ENCODE data around the gene CCDC24.

DNA sequence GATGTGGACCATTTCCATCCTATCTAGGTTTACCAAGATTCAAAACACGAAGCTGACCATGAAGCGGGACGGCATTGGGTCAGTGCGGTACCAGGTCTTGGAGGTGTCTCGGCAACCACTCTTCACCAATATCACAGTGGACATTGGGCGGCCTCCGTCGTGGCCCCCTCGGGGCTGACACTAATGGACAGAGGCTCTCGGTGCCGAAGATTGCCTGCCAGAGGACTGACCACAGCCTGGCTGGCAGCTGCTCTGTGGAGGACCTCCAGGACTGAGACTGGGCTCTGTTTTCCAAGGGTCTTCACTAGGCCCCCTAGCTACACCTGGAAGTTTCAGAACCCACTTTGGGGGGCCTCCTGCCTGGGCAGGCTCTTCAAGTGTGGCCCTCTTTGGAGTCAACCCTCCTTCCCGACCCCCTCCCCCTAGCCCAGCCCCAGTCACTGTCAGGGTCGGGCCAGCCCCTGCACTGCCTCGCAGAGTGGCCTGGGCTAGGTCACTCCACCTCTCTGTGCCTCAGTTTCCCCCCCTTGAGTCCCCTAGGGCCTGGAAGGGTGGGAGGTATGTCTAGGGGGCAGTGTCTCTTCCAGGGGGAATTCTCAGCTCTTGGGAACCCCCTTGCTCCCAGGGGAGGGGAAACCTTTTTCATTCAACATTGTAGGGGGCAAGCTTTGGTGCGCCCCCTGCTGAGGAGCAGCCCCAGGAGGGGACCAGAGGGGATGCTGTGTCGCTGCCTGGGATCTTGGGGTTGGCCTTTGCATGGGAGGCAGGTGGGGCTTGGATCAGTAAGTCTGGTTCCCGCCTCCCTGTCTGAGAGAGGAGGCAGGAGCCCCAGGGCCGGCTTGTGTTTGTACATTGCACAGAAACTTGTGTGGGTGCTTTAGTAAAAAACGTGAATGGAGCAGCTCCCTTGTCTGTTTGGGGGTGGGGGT, 864 bp upstream of the CCDC24 start:
- TF ChIP-seq, protein P1, sequence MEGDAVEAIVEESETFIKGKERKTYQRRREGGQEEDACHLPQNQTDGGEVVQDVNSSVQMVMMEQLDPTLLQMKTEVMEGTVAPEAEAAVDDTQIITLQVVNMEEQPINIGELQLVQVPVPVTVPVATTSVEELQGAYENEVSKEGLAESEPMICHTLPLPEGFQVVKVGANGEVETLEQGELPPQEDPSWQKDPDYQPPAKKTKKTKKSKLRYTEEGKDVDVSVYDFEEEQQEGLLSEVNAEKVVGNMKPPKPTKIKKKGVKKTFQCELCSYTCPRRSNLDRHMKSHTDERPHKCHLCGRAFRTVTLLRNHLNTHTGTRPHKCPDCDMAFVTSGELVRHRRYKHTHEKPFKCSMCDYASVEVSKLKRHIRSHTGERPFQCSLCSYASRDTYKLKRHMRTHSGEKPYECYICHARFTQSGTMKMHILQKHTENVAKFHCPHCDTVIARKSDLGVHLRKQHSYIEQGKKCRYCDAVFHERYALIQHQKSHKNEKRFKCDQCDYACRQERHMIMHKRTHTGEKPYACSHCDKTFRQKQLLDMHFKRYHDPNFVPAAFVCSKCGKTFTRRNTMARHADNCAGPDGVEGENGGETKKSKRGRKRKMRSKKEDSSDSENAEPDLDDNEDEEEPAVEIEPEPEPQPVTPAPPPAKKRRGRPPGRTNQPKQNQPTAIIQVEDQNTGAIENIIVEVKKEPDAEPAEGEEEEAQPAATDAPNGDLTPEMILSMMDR (IDR thresholded peaks at IDR 0.05), result no peak
- no peak for TF ChIP-seq POLR2AphosphoS5 (IDR thresholded peaks at IDR 0.05)
